A673 (cell line): Measurements from ENCODE around the gene DLG2.

Experiments used
- EZH2 ChIP-seq: fragments of 200-600 bp; sonication (generic); IDR thresholded peaks from 2 replicates; pipeline ENCODE4 v1.6.1; 2017; ENCODE audit warnings: borderline replicate concordance, low read depth, mild to moderate bottlenecking, mixed read lengths, antibody characterized with exemption, low read length; ENCODE audit not compliant: poor library complexity, severe bottlenecking
- TF ChIP-seq, protein P1 (sequence below): fragments of 300-800, 200-600 bp; sonication (generic); conservative IDR thresholded peaks from 2 replicates; pipeline ENCODE4 v1.5.1; 2017; ENCODE audit warnings: low read depth, mild to moderate bottlenecking, antibody characterized with exemption, low read length, moderate library complexity, mixed read lengths

DNA sequence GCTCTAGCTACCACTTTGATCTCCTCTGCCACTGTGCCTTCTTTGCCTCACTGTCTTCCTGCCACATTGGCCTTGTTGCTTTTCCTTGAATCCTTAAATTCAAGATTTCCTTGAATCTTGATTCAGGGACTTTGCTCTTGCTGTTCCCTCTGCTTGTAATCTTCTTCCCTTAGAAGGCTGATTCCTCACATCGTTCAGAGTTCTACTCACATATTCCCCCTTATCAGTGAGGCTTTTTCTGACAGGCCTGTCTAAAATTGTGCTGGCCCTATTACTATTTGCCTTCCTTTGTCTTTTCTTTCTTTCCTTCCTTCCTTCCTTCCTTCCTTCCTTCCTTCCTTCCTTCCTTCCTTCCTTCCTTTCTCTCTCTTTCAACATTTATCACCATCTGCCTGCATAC lies 2134.1 kb downstream of the DLG2 start:
- TF ChIP-seq, protein P1, sequence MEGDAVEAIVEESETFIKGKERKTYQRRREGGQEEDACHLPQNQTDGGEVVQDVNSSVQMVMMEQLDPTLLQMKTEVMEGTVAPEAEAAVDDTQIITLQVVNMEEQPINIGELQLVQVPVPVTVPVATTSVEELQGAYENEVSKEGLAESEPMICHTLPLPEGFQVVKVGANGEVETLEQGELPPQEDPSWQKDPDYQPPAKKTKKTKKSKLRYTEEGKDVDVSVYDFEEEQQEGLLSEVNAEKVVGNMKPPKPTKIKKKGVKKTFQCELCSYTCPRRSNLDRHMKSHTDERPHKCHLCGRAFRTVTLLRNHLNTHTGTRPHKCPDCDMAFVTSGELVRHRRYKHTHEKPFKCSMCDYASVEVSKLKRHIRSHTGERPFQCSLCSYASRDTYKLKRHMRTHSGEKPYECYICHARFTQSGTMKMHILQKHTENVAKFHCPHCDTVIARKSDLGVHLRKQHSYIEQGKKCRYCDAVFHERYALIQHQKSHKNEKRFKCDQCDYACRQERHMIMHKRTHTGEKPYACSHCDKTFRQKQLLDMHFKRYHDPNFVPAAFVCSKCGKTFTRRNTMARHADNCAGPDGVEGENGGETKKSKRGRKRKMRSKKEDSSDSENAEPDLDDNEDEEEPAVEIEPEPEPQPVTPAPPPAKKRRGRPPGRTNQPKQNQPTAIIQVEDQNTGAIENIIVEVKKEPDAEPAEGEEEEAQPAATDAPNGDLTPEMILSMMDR = no peak
- TF ChIP-seq EZH2 = no peak
